H9 (cell line): ENCODE measurements around the gene ATP13A3. TPM values are rescaled to one million over a fixed set of nuclear protein-coding genes. Genes with fewer than 3 reads are reported as not detected.

Source experiments
- DNase-seq: peaks from one replicate; pipeline ENCODE4 v3.0.0-alpha.2; 2017
- H2AFZ ChIP-seq: one replicate; pipeline ENCODE4 v1.6.1; 2013; ENCODE audit warnings: mild to moderate bottlenecking, low read length, control low read depth, moderate library complexity
- H2AK5ac ChIP-seq: 2 replicates; pipeline ENCODE4 v1.6.1; 2013; ENCODE audit warnings: low read length, control low read depth, mixed read lengths; ENCODE audit not compliant: insufficient read length
- H2BK120ac ChIP-seq: one replicate; pipeline ENCODE4 v1.6.1; 2013; ENCODE audit warnings: low read depth, mild to moderate bottlenecking, low read length, control low read depth, inconsistent platforms; ENCODE audit not compliant: poor library complexity, severe bottlenecking
- H2BK12ac ChIP-seq: 2 replicates; pipeline ENCODE4 v1.6.1; 2013; ENCODE audit warnings: low read length, control low read depth, mixed read lengths, low read depth; ENCODE audit not compliant: insufficient read length
- H2BK15ac ChIP-seq: 2 replicates; pipeline ENCODE4 v1.6.1; 2013; ENCODE audit warnings: low read depth, low read length, control low read depth
- H2BK20ac ChIP-seq: one replicate; pipeline ENCODE4 v1.6.1; 2013; ENCODE audit warnings: low read depth, mild to moderate bottlenecking, low read length, control low read depth, inconsistent platforms; ENCODE audit not compliant: poor library complexity, severe bottlenecking
- H2BK5ac ChIP-seq: 2 replicates; pipeline ENCODE4 v1.6.1; 2013; ENCODE audit warnings: low read length, control low read depth, mixed read lengths; ENCODE audit not compliant: insufficient read length
- H3K14ac ChIP-seq: 2 replicates; pipeline ENCODE4 v1.6.1; 2013; ENCODE audit warnings: low read length, control low read depth; ENCODE audit not compliant: insufficient read depth
- H3K18ac ChIP-seq: 2 replicates; pipeline ENCODE4 v1.6.1; 2013; ENCODE audit warnings: low read depth, mild to moderate bottlenecking, mixed read lengths, low read length, control low read depth; ENCODE audit not compliant: insufficient read length
- H3K23ac ChIP-seq: 2 replicates; pipeline ENCODE4 v1.6.1; 2013; ENCODE audit warnings: low read length, control low read depth, mixed read lengths, low read depth; ENCODE audit not compliant: insufficient read length
- H3K23me2 ChIP-seq: 2 replicates; pipeline ENCODE4 v1.6.1; 2013; ENCODE audit warnings: low read depth, mild to moderate bottlenecking, mixed read lengths, low read length, control low read depth; ENCODE audit not compliant: insufficient read length, poor library complexity, severe bottlenecking
- H3K27ac ChIP-seq: 2 replicates; pipeline ENCODE4 v1.5.1; 2013; ENCODE audit warnings: low read length, control low read depth, mixed read lengths, low read depth; ENCODE audit not compliant: insufficient read length
- H3K27me3 ChIP-seq: 2 replicates; pipeline ENCODE4 v1.6.1; 2013; ENCODE audit warnings: low read length, control low read depth, inconsistent platforms; ENCODE audit not compliant: insufficient read depth
- H3K4ac ChIP-seq: 2 replicates; pipeline ENCODE4 v1.6.1; 2013; ENCODE audit warnings: low read depth, mild to moderate bottlenecking, control low read depth, inconsistent platforms, low read length, moderate library complexity
- H3K4me1 ChIP-seq: 2 replicates; pipeline ENCODE4 v1.6.1; 2013; ENCODE audit warnings: low read length, control low read depth, inconsistent platforms; ENCODE audit not compliant: insufficient read depth
- H3K4me2 ChIP-seq: 2 replicates; pipeline ENCODE4 v1.6.1; 2013; ENCODE audit warnings: low read length, control low read depth, mixed read lengths; ENCODE audit not compliant: insufficient read length, insufficient read depth
- H3K56ac ChIP-seq: 2 replicates; pipeline ENCODE4 v1.6.1; 2013; ENCODE audit warnings: low read depth, mild to moderate bottlenecking, mixed read lengths, low read length, control low read depth; ENCODE audit not compliant: insufficient read length
- H3K79me1 ChIP-seq: 2 replicates; pipeline ENCODE4 v1.6.1; 2013; ENCODE audit warnings: low read depth, mild to moderate bottlenecking, moderate library complexity, low read length, control low read depth, inconsistent platforms; ENCODE audit not compliant: insufficient read depth, poor library complexity, severe bottlenecking
- H3K79me2 ChIP-seq: 2 replicates; pipeline ENCODE4 v1.6.1; 2013; ENCODE audit warnings: low read length, control low read depth, inconsistent platforms; ENCODE audit not compliant: insufficient read depth
- H3K9ac ChIP-seq: 2 replicates; pipeline ENCODE4 v1.6.1; 2013; ENCODE audit warnings: low read length, control low read depth, mixed read lengths; ENCODE audit not compliant: insufficient read length; ENCODE audit errors: extremely low read depth
- H3K9me3 ChIP-seq: one replicate; pipeline ENCODE4 v1.6.1; 2013; ENCODE audit warnings: low read depth, low read length, inconsistent platforms; ENCODE audit not compliant: control insufficient read depth
- H3T11ph ChIP-seq: one replicate; pipeline ENCODE4 v1.6.1; 2013; ENCODE audit warnings: mild to moderate bottlenecking, low read length, control low read depth, inconsistent platforms
- H4K20me1 ChIP-seq: one replicate; pipeline ENCODE4 v1.6.1; 2013; ENCODE audit not compliant: control insufficient read depth, insufficient read length, insufficient read depth
- H4K5ac ChIP-seq: 2 replicates; pipeline ENCODE4 v1.6.1; 2013; ENCODE audit warnings: low read depth, mild to moderate bottlenecking, mixed read lengths, low read length, control low read depth; ENCODE audit not compliant: insufficient read length
- H4K8ac ChIP-seq: replicated peaks from 2 replicates; pipeline ENCODE4 v1.6.1; 2013; ENCODE audit warnings: low read length, control low read depth, mixed read lengths, low read depth; ENCODE audit not compliant: insufficient read length
- H4K91ac ChIP-seq: 2 replicates; pipeline ENCODE4 v1.6.1; 2013; ENCODE audit warnings: low read depth, mild to moderate bottlenecking, moderate library complexity, mixed read lengths, low read length, control low read depth; ENCODE audit not compliant: insufficient read length
- H3K27ac Mint-ChIP-seq, 3 experiments: 2 replicates in 2 of 3; 3 replicates in 1 of 3; pipeline ENCODE4 v1.8.0; 2020 to 2021; ENCODE audit warnings: mixed read lengths in 3 of 3, mild to moderate bottlenecking in 1 of 3, moderate library complexity in 1 of 3
- H3K27me3 Mint-ChIP-seq: 2 replicates; pipeline ENCODE4 v1.8.0; 2021; ENCODE audit warnings: low read depth, mild to moderate bottlenecking, moderate library complexity, mixed read lengths
- H3K36me3 Mint-ChIP-seq, 3 experiments: 2 replicates in 2 of 3; 3 replicates in 1 of 3; pipeline ENCODE4 v1.8.0; 2020 to 2021; ENCODE audit warnings: low read depth in 3 of 3, mixed read lengths in 3 of 3; ENCODE audit not compliant: insufficient read depth in 1 of 3
- H3K4me1 Mint-ChIP-seq, 2 experiments: 2 replicates each; pipeline ENCODE4 v1.8.0; 2020; ENCODE audit warnings: mixed read lengths in 2 of 2
- H3K4me3 Mint-ChIP-seq, 2 experiments: 2 replicates in 1 of 2; 3 replicates in 1 of 2; pipeline ENCODE4 v1.8.0; 2020 to 2021; ENCODE audit warnings: mild to moderate bottlenecking in 2 of 2, mixed read lengths in 2 of 2, moderate library complexity in 1 of 2
- H3K9me3 Mint-ChIP-seq, 2 experiments: 2 replicates in 1 of 2; 3 replicates in 1 of 2; pipeline ENCODE4 v1.8.0; 2020; ENCODE audit warnings: mild to moderate bottlenecking in 2 of 2, mixed read lengths in 2 of 2, moderate library complexity in 1 of 2
- CTCF ChIP-seq: fragments of 200-600 bp; sonication (generic); conservative IDR thresholded peaks from 3 replicates; pipeline ENCODE4 v1.8.0; 2021; ENCODE audit warnings: antibody characterized with exemption, mild to moderate bottlenecking
- WGBS: extraction: QIAGEN DNeasy Blood & Tissue Kit; methylation state at CpG from one replicate; pipeline ENCODE4 v1.1.7; 2013; ENCODE audit warnings: missing lambda C conversion rate, low lambda C conversion rate, mixed read lengths; ENCODE audit not compliant: insufficient read length; ENCODE audit errors: extremely low coverage; 5-methylcytosine and 5-hydroxymethylcytosine counted together
- total RNA-seq: library from RNA; stranded (reverse); gene quantifications from 2 replicates; pipeline ENCODE4 v1.2.1, GENCODE V29; 2021

The ATP13A3 gene
- total RNA-seq, 1 experiment from 2014 or later = 78.5 TPM

- Mint-ChIP-seq H3K4me1 (peaks cover 6 to 9% of the 10 kb centered on the region in 2 experiments), H3K27ac (no peak overlapping the region), H3K36me3 (no peaks in the 10 kb centered on the region), H3K4me3 (no peak overlapping the region), H3K27me3 (peaks cover 11% of the 10 kb centered on the region), H3K9me3 (no peaks in the 10 kb centered on the region)
- no peaks in the 10 kb centered on the region for H3K79me1 ChIP-seq
- H3K9me3 ChIP-seq = no peaks in the 10 kb centered on the region
- H4K20me1 ChIP-seq = no peaks in the 10 kb centered on the region
- TF ChIP-seq CTCF = no peak
- no peak overlapping the region for H3K23ac ChIP-seq
- no peak overlapping the region for H3K4ac ChIP-seq
- H3K4me1 ChIP-seq = no peaks in the 10 kb centered on the region
- no peak overlapping the region for H3T11ph ChIP-seq
- no peak overlapping the region for H2BK12ac ChIP-seq
- H2AFZ ChIP-seq = no peak overlapping the region
- no peak overlapping the region for H3K56ac ChIP-seq
- H3K4me2 ChIP-seq = no peak overlapping the region
- no peaks in the 10 kb centered on the region for H3K79me2 ChIP-seq
- no peak overlapping the region for H4K8ac ChIP-seq
- H3K23me2 ChIP-seq = no peaks in the 10 kb centered on the region
- H2BK20ac ChIP-seq = no peak overlapping the region
- no peak overlapping the region for H3K27ac ChIP-seq
- no CpG with 5 or more reads among the region's 7 CpGs for WGBS
- no peak overlapping the region for H2AK5ac ChIP-seq
- H2BK15ac ChIP-seq = no peak overlapping the region
- no peak overlapping the region for H2BK5ac ChIP-seq
- H4K91ac ChIP-seq = no peak overlapping the region
- H3K27me3 ChIP-seq = no peaks in the 10 kb centered on the region
- H2BK120ac ChIP-seq = no peak overlapping the region
- H3K14ac ChIP-seq = no peak overlapping the region
- H3K18ac ChIP-seq = no peak overlapping the region
- H3K9ac ChIP-seq = no peak overlapping the region
- no peak overlapping the region for H4K5ac ChIP-seq
- DNase-seq = no peak
These were observed 131.4 kb downstream of the ATP13A3 start for GRCh38 chr3:194355379-194355778.
